AG10803 (cell line): ENCODE data around the gene NUP98.
"Not testable (repeated sequence)": the region's sequence is repeated elsewhere in the genome, so short reads cannot be mapped to it uniquely, and the experiment has no call there.

Experiments
- DNase-seq: peaks from one replicate; pipeline ENCODE4 v3.0.0; 2010; ENCODE audit warnings: low read depth
- H3K4me3 ChIP-seq: 2 replicates; pipeline ENCODE4 v1.5.1; 2011; ENCODE audit warnings: mild to moderate bottlenecking, low read length, control low read depth
- TF ChIP-seq, protein P1 (sequence below): conservative IDR thresholded peaks from 2 replicates; pipeline ENCODE4 v1.5.1; 2011; ENCODE audit warnings: mild to moderate bottlenecking, low read length, control low read depth, inconsistent platforms

The NUP98 gene

DNA sequence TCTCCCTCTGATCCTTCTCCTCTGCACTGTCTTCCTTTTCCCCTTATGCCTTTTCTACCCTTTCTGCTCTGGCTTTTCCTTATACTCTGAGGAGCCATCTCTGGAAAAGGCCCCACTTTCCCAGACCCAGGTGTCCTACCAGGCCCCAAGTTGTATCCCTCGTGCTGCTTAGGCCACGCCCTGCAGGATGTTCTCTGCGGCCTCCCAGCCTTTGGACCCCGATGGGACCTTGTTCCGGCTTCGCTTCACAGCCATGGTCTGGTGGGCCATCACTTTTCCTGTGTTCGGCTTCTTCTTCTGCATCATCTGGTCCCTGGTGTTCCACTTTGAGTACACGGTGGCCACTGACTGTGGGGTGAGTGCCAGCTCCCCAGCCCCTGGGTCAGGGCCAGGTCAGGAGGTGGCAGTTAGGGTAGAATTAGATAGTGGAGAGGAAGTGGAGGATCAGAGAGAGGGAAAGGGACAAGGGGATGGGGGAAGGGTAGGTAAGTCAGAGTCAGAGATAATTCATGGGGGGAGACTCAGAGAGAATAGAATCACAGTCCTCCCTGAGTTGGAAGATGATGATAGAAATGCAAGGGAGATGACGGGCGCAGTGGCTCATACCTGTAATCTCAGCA, 19.9 kb upstream of the NUP98 start:
- no peak overlapping the region for H3K4me3 ChIP-seq
- no peak for DNase-seq
- TF ChIP-seq, protein P1, sequence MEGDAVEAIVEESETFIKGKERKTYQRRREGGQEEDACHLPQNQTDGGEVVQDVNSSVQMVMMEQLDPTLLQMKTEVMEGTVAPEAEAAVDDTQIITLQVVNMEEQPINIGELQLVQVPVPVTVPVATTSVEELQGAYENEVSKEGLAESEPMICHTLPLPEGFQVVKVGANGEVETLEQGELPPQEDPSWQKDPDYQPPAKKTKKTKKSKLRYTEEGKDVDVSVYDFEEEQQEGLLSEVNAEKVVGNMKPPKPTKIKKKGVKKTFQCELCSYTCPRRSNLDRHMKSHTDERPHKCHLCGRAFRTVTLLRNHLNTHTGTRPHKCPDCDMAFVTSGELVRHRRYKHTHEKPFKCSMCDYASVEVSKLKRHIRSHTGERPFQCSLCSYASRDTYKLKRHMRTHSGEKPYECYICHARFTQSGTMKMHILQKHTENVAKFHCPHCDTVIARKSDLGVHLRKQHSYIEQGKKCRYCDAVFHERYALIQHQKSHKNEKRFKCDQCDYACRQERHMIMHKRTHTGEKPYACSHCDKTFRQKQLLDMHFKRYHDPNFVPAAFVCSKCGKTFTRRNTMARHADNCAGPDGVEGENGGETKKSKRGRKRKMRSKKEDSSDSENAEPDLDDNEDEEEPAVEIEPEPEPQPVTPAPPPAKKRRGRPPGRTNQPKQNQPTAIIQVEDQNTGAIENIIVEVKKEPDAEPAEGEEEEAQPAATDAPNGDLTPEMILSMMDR: no peak

DNA sequence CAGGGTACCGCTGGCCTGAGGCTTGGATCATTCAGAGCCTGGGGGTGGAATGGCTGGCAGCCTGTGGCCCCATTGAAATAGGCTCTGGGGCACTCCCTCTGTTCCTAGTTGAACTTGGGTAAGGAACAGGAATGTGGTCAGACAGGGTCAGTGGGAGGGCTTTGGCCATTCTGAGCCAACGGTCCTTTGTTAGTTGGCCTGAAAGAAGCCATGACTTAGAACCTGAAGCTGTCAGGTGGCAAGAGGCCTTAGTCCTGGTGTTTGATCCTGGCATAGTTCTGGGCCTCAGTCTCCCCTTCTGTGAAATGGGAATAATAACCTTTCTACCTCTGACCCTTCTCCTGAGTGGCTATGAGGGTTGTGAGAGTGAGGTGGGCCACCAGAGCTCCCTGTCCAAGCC, 19.3 kb upstream of the NUP98 start:
- TF ChIP-seq, protein P1: no peak
- no peak overlapping the region for H3K4me3 ChIP-seq
- DNase-seq: no peak

DNA sequence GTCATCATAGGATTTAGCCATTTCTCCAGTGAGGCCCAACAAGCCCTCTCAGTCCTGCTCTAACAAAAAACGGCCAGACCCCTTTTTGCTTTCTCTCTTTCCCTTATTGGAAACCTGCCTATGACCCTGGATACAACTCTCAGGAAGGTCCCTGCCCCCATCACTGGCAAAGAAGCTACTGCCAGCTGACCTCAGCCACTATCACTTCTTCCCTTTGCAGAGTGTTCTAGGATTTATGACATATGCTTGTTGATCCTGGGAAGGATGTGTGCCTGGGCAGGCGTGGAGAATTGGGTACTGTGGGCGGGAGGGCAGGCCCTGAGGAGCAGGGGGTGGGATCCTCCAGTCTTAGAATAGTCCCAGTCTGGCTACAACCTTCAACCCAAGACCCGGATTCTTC, 18.5 kb upstream of the NUP98 start:
- H3K4me3 ChIP-seq: no peak overlapping the region
- TF ChIP-seq, protein P1: no peak
- no peak for DNase-seq

DNA sequence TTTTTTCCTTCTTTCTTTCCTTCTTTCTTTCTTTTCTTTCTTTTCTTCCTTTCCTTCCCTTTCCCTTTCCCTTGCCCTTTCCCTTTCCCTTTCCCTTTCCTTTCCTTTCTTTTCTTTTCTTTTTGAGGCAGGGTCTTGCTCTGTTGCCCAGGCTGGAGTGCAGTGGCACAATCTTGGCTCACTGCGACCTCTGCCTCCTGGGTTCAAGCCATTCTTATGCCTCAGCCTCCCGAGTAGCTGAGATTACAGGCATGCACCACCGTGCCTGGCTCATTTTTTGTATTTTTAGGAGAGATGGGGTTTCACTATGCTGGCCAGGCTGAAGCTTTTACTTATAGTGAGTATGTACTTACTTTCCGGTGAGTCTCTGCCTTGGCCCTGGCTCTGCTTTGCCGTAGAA, 17.5 kb upstream of the NUP98 start:
- not testable (repeated sequence) for DNase-seq, H3K4me3 ChIP-seq

DNA sequence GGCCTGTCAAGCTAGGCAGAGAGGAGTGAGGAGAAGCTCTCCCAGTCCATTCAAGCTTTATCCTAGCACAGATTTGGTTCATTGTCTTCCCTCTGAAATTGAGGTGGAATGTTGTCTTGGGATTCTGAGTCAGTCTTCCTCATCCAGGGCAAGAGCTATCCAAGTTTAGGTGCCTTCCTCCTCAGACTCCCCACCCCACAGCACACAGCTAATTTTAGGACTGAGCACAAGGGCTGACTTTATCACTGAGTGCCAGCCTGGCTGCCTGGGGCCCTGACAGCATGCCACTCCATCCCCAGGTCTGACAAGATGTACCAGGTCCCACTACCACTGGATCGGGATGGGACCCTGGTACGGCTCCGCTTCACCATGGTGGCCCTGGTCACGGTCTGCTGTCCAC, 13.6 kb upstream of the NUP98 start:
- DNase-seq: no peak
- no peak overlapping the region for H3K4me3 ChIP-seq
- TF ChIP-seq, protein P1: no peak

DNA sequence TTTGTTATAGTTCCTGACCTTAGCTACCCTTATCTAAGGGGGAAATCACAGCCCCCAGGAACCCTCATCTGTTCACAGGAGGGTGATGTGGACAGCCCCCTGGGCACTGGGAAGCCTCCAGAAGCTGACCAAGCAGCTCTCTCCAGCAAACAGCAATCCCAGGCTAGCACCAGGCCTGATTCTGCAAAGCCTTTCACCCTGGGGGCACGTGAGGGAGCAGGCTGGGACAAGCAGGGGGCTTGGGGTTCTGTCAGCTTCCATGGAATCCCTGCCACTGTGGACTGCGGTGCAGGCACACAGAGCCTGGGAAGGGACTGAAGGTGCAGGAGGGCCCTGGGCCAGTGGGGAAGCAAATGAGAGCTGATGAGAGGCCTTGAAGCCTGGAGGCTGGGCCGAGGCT, 13.1 kb upstream of the NUP98 start:
- DNase-seq: no peak
- H3K4me3 ChIP-seq: no peak overlapping the region
- TF ChIP-seq, protein P1: no peak

DNA sequence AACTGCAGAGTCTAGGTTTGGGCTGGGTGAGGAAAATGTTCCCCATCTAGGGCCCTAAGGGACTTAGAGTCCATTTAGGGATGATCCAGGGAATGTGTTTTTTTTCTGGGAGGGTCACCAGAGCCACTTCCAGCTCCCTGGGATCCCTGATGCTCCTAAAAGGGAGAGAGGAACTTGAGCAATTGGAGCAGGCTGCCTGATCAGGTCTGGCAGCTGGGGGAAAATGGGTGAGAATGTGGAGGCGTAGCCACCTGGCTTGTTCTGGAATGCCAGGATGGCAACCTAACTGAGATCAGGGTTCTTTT, 12.2 kb upstream of the NUP98 start:
- DNase-seq: no peak
- TF ChIP-seq, protein P1: no peak
- no peak overlapping the region for H3K4me3 ChIP-seq
